Panc1 (cell line): ENCODE measurements around the gene IP6K1. TPM values are rescaled to one million over a fixed set of nuclear protein-coding genes. Genes with fewer than 3 reads are reported as not detected.

ENCODE experiments used
- ATAC-seq: fragments of 200-7000 bp; cut with Tn5 transposase; 2 replicates; pipeline ENCODE4 v1.9.1; 2020; ENCODE audit warnings: mild to moderate bottlenecking, moderate library complexity
- BruUV-seq: library from RNA; stranded (reverse); fragments of 400-500 nt; replicated peaks from 2 replicates; lab custom pipeline; 2021; lab: Mats Ljungman, UMichigan
- CTCF ChIA-PET: fragments of 300-600 bp; sonication (Branson Sonifier 250); formaldehyde crosslinking; loops from one replicate; lab custom pipeline; 2022; ENCODE audit warnings: antibody characterized with exemption; lab: Charles Lee
- POLR2A ChIA-PET: fragments of 300-600 bp; sonication (Branson Sonifier 250); formaldehyde crosslinking; loops from one replicate; lab custom pipeline; 2022; ENCODE audit warnings: antibody characterized with exemption; lab: Charles Lee
- DNase-seq: peaks from one replicate; pipeline ENCODE4 v3.0.0-alpha.2; 2010; ENCODE audit warnings: low read depth, low spot score
- H3K27ac ChIP-seq: 2 replicates; pipeline ENCODE4 v1.5.1; 2011; ENCODE audit warnings: mild to moderate bottlenecking, low read length, inconsistent platforms
- H3K27me3 ChIP-seq: fragments of 200-500 bp; sonication (Bioruptor generic); 2 replicates; pipeline ENCODE4 v1.6.0; 2014; ENCODE audit warnings: low read length, inconsistent platforms; ENCODE audit not compliant: control insufficient read depth, insufficient read depth
- H3K36me3 ChIP-seq: fragments of 200-500 bp; sonication (Bioruptor generic); 2 replicates; pipeline ENCODE4 v1.5.1; 2014; ENCODE audit warnings: inconsistent platforms, mild to moderate bottlenecking, low read length, moderate library complexity; ENCODE audit not compliant: control insufficient read depth, insufficient read depth
- H3K4me1 ChIP-seq: 2 replicates; pipeline ENCODE4 v1.5.1; 2011; ENCODE audit warnings: inconsistent platforms, mild to moderate bottlenecking, low read length, moderate library complexity; ENCODE audit not compliant: control insufficient read depth, insufficient read depth
- H3K4me3 ChIP-seq, 2 experiments: 2 replicates each; pipeline ENCODE4 v1.5.1; 2011 to 2012; ENCODE audit warnings: low read depth in 2 of 2, low read length in 2 of 2, mild to moderate bottlenecking in 2 of 2, inconsistent platforms in 1 of 2, moderate library complexity in 1 of 2
- H3K9me3 ChIP-seq: fragments of 200-500 bp; sonication (Bioruptor generic); 2 replicates; pipeline ENCODE4 v1.5.1; 2014; ENCODE audit warnings: low read depth, mild to moderate bottlenecking, inconsistent platforms, low read length, moderate library complexity; ENCODE audit not compliant: control insufficient read depth, insufficient read depth
- POLR2AphosphoS5 ChIP-seq: IDR thresholded peaks from 2 replicates; pipeline ENCODE4 v1.6.1; 2012; ENCODE audit warnings: mild to moderate bottlenecking, low read depth, low read length, moderate library complexity
- SIN3A ChIP-seq: IDR thresholded peaks from 2 replicates; pipeline ENCODE4 v1.6.1; 2012; ENCODE audit warnings: low read depth, mild to moderate bottlenecking, low read length, moderate library complexity, borderline replicate concordance; ENCODE audit not compliant: insufficient read depth
- TCF7L2 ChIP-seq: IDR thresholded peaks from 2 replicates; pipeline ENCODE4 v1.6.1; 2011; ENCODE audit warnings: mild to moderate bottlenecking, low read depth, low read length, inconsistent platforms
- in situ Hi-C: cut with HindIII; loops from 2 replicates; pipeline ENCODE4 v1.10.0; 2016; ENCODE audit warnings: low sequenced_read_pairs, low pct_unique_long_range_greater_than_20kb
- intact Hi-C: fragments of 100-400 bp; cut with micrococcal nuclease; formaldehyde crosslinking; loops from one replicate; pipeline ENCODE4 v1.10.0; 2022; ENCODE audit not compliant: unreplicated experiment
- total RNA-seq: library from RNA; stranded (reverse); gene quantifications from one replicate; pipeline ENCODE4 v1.2.1, GENCODE V29; 2021; ENCODE audit not compliant: unreplicated experiment
- TF ChIP-seq, protein P1 (sequence below), 2 experiments: IDR thresholded peaks; 2 replicates each; pipeline ENCODE4 v1.6.1; 2011 to 2012; ENCODE audit warnings: low read depth in 2 of 2, control low read depth in 1 of 2, low read length in 1 of 2, mild to moderate bottlenecking in 1 of 2, moderate library complexity in 1 of 2; ENCODE audit not compliant: insufficient read depth in 1 of 2
- TF ChIP-seq, protein P2 (sequence below): fragments of 450-650 bp; IDR thresholded peaks from 2 replicates; pipeline ENCODE4 v1.5.1; 2017; ENCODE audit warnings: mild to moderate bottlenecking

Gene IP6K1
- total RNA-seq, 1 experiment from 2014 or later = 39.8 TPM

DNA sequence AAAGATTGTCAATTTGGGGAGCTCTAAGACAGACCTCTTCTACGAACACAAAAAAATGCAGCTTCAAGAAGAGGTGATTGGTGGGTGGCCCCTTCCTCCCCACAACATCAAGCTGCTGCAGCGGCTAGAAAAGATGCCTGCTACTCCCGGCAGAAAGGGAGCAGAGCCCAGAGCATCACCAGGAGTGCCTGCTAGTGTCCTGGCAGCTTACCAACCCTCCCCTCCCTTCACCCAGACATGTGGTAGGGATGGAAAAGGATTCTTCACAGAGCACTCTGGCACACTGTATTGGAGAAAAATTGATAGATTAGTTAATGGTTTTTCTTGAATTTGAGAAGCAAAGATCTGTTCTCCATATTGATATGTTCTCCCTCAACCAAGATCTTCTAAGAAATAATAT is 10.8 kb downstream of the IP6K1 start:
- Histone ChIP-seq H3K9me3 (no peaks in the 10 kb centered on the region), H3K4me1 (no peaks in the 10 kb centered on the region; the same call in 1 of the 2 replicates), H3K4me3 (no peak overlapping the region), H3K36me3 (no peaks in the 10 kb centered on the region), H3K27me3 (no peaks in the 10 kb centered on the region), H3K27ac (no peak overlapping the region)
- TF ChIP-seq, protein P1, sequence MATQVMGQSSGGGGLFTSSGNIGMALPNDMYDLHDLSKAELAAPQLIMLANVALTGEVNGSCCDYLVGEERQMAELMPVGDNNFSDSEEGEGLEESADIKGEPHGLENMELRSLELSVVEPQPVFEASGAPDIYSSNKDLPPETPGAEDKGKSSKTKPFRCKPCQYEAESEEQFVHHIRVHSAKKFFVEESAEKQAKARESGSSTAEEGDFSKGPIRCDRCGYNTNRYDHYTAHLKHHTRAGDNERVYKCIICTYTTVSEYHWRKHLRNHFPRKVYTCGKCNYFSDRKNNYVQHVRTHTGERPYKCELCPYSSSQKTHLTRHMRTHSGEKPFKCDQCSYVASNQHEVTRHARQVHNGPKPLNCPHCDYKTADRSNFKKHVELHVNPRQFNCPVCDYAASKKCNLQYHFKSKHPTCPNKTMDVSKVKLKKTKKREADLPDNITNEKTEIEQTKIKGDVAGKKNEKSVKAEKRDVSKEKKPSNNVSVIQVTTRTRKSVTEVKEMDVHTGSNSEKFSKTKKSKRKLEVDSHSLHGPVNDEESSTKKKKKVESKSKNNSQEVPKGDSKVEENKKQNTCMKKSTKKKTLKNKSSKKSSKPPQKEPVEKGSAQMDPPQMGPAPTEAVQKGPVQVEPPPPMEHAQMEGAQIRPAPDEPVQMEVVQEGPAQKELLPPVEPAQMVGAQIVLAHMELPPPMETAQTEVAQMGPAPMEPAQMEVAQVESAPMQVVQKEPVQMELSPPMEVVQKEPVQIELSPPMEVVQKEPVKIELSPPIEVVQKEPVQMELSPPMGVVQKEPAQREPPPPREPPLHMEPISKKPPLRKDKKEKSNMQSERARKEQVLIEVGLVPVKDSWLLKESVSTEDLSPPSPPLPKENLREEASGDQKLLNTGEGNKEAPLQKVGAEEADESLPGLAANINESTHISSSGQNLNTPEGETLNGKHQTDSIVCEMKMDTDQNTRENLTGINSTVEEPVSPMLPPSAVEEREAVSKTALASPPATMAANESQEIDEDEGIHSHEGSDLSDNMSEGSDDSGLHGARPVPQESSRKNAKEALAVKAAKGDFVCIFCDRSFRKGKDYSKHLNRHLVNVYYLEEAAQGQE (IDR thresholded peaks at IDR 0.05; ENCODE audit: insufficient read depth in 1 of 2, low read depth in 2 of 2, low read length in 1 of 2) = no peak
- no peak for TF ChIP-seq SIN3A
- TF ChIP-seq, protein P2, sequence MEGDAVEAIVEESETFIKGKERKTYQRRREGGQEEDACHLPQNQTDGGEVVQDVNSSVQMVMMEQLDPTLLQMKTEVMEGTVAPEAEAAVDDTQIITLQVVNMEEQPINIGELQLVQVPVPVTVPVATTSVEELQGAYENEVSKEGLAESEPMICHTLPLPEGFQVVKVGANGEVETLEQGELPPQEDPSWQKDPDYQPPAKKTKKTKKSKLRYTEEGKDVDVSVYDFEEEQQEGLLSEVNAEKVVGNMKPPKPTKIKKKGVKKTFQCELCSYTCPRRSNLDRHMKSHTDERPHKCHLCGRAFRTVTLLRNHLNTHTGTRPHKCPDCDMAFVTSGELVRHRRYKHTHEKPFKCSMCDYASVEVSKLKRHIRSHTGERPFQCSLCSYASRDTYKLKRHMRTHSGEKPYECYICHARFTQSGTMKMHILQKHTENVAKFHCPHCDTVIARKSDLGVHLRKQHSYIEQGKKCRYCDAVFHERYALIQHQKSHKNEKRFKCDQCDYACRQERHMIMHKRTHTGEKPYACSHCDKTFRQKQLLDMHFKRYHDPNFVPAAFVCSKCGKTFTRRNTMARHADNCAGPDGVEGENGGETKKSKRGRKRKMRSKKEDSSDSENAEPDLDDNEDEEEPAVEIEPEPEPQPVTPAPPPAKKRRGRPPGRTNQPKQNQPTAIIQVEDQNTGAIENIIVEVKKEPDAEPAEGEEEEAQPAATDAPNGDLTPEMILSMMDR = no peak
- TF ChIP-seq POLR2AphosphoS5 = no peak
- TF ChIP-seq TCF7L2 = no peak
- DNase-seq (no peak), ATAC-seq (no peak)
- POLR2A ChIA-PET = interaction anchor here (0.6 kb wide), 1 partner anchor 11 kb away, joined by 8 read pairs; no protein-coding TSS in a partner anchor
- BruUV-seq = no TSS peak
- in situ Hi-C loops (no loop called here), intact Hi-C loops (no loop called here)
- CTCF ChIA-PET = no interaction called here

DNA sequence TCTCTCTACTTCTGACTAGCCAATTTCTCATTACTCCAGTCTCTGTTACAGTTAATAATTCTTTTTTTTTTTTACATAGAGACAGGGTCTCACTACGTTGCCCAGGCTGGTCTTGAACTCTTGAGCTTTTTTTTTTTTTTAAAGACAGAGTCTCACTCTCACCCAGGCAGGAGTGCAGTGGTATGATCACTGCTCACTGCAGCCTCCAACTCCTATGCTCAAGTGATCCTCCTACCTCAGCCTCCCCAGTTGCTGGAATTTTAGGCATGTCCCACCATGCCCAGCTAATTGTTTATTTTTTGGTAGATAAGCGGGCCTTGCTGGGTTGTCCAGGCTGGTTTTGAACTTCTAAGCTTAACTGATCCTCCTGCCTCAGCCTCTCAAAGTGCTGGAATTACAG is 13.6 kb downstream of the IP6K1 start:
- Histone ChIP-seq H3K36me3 (no peaks in the 10 kb centered on the region), H3K4me1 (no peaks in the 10 kb centered on the region; the same call in 1 of the 2 replicates), H3K4me3 (no peak overlapping the region), H3K27me3 (no peaks in the 10 kb centered on the region), H3K9me3 (no peaks in the 10 kb centered on the region), H3K27ac (no peak overlapping the region)
- POLR2A ChIA-PET = no interaction called here
- no TSS peak for BruUV-seq
- no peak for DNase-seq
- ATAC-seq = no peak
- CTCF ChIA-PET = interaction anchor here (0.6 kb wide), 1 partner anchor 133 kb away, joined by 3 read pairs; no protein-coding TSS in a partner anchor
- in situ Hi-C loops = no loop called here
- TF ChIP-seq, protein P2 = no peak
- TF ChIP-seq SIN3A (no peak), TCF7L2 (no peak), POLR2AphosphoS5 (no peak)
- TF ChIP-seq, protein P1 (IDR thresholded peaks at IDR 0.05; ENCODE audit: insufficient read depth in 1 of 2, low read depth in 2 of 2, low read length in 1 of 2) = no peak
- intact Hi-C loops = no loop called here
